Measurements from ENCODE around the gene MLLT3. TPM values are rescaled to one million over a fixed set of nuclear protein-coding genes. Genes with fewer than 3 reads are reported as not detected.

The MLLT3 gene
- total RNA-seq, 1 experiment from 2014 or later, result 7.0 TPM

- no peak for TF ChIP-seq CTCF (IDR thresholded peaks at IDR 0.05)
- TF ChIP-seq ZNF671 (CRISPR knock-in tag; IDR thresholded peaks at IDR 0.05), result no peak
- TF ChIP-seq TP53 (CRISPR knock-in tag; IDR thresholded peaks at IDR 0.05), result no peak
- TF ChIP-seq USF2 (CRISPR knock-in tag; IDR thresholded peaks at IDR 0.05), result no peak
- TF ChIP-seq HMGA2 (CRISPR knock-in tag; IDR thresholded peaks at IDR 0.05), result no peak
- TF ChIP-seq IRF2 (CRISPR knock-in tag; IDR thresholded peaks at IDR 0.05; ENCODE audit: borderline replicate concordance, low read depth), result no peak
- no peak for TF ChIP-seq NFYB (CRISPR knock-in tag; conservative IDR thresholded peaks at IDR 0.05; ENCODE audit: low read depth)
- no peak for TF ChIP-seq EMX1 (CRISPR knock-in tag; IDR thresholded peaks at IDR 0.05)
- TF ChIP-seq ZNF138 (CRISPR knock-in tag; conservative IDR thresholded peaks at IDR 0.05), result no peak
These were observed 92.5 kb downstream of the MLLT3 start (continued) for GRCh38 chr9:20529837-20530236.

GRCh38 chr9:20528253-20528652, 94.0 kb downstream of the MLLT3 start:
- H3K9me3 Mint-ChIP-seq, result 0 out of 2 replicates have a peak, but pooled peaks cover 2% of the 10 kb centered on the region
- CTCF ChIA-PET, result no interaction called here
- H3K4me1 Mint-ChIP-seq, result peaks cover 23% of the 10 kb centered on the region
- H3K27ac Mint-ChIP-seq, result no peak overlapping the region; the same call in 1 of the 2 replicates
- no peaks in the 10 kb centered on the region for H3K27me3 Mint-ChIP-seq (ENCODE audit: low read depth)
- no peak overlapping the region for H3K4me3 Mint-ChIP-seq
- no peak for ATAC-seq
- POLR2A ChIA-PET, result interaction anchor here (0.6 kb wide), 1 partner anchor 1425 kb away, joined by 9 read pairs; no protein-coding TSS in a partner anchor
- no peak for DNase-seq (ENCODE audit: low spot score)
- no peaks in the 10 kb centered on the region for H3K36me3 Mint-ChIP-seq
- TF ChIP-seq FOXP4 (CRISPR knock-in tag; IDR thresholded peaks at IDR 0.05) (no peak), JAZF1 (CRISPR knock-in tag; IDR thresholded peaks at IDR 0.05) (no peak), SMAD4 (CRISPR knock-in tag; IDR thresholded peaks at IDR 0.05) (no peak), ELF4 (CRISPR knock-in tag; IDR thresholded peaks at IDR 0.05; ENCODE audit: low read depth) (no peak), OVOL2 (CRISPR knock-in tag; IDR thresholded peaks at IDR 0.05; ENCODE audit: borderline replicate concordance) (no peak), PREB (CRISPR knock-in tag; IDR thresholded peaks at IDR 0.05; ENCODE audit: borderline replicate concordance) (no peak), ZNF532 (CRISPR knock-in tag; IDR thresholded peaks at IDR 0.05; ENCODE audit: borderline replicate concordance) (no peak), NR2C2 (CRISPR knock-in tag; IDR thresholded peaks at IDR 0.05) (no peak), USF1 (CRISPR knock-in tag; IDR thresholded peaks at IDR 0.05) (no peak), ETV6 (CRISPR knock-in tag; IDR thresholded peaks at IDR 0.05) (no peak), NR3C1 (CRISPR knock-in tag; conservative IDR thresholded peaks at IDR 0.05; ENCODE audit: low read depth) (no peak), ZNF423 (CRISPR knock-in tag; IDR thresholded peaks at IDR 0.05) (no peak), ZNF281 (CRISPR knock-in tag; IDR thresholded peaks at IDR 0.05) (no peak), ATF2 (CRISPR knock-in tag; IDR thresholded peaks at IDR 0.05; ENCODE audit: borderline replicate concordance, low read depth) (no peak)
